Mammary epithelial cell (primary cell): ENCODE data around the gene EHD4.

Experiments
- EZH2 ChIP-seq: IDR thresholded peaks from 2 replicates; pipeline ENCODE4 v1.6.1; 2012; ENCODE audit warnings: low read length, inconsistent platforms, borderline replicate concordance
- TF ChIP-seq, protein P1 (sequence below), 2 donors: IDR thresholded peaks in 1 of 2; conservative IDR thresholded peaks in 1 of 2; 2 replicates each; pipeline ENCODE4 v1.5.1; 2011 to 2012; ENCODE audit warnings: inconsistent platforms in 2 of 2, low read length in 2 of 2, mild to moderate bottlenecking in 2 of 2, control low read depth in 1 of 2, low read depth in 1 of 2; ENCODE audit not compliant: insufficient read depth in 1 of 2; ENCODE audit errors: extremely low read depth in 1 of 2

DNA sequence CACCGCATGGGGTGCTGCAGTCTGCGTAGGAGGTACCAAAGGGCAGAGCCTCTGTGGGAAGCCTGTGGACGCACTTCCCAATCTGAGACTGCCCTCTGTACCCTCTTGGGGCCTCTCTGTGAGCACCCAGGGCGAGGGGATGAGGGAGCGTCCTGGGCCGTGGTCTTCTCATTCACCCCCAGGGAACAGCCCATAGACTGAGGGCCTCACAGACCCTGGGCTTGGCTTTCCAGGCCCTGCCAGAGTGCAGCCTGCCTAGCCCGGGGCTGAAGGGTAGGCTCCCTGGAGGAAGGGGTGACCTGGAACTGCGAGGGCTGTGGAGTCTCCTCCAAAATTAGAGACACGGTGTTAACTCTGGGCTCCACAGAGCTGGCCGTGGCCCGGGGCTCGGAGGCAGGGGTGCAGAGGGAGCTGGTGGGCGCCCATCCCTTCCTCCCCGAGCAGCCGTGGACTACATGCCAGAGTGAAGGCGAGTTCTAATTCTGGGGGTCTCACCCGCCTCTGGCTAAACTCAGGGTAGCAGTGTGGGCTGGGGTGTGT lies 78.0 kb downstream of the EHD4 start:
- TF ChIP-seq, protein P1, sequence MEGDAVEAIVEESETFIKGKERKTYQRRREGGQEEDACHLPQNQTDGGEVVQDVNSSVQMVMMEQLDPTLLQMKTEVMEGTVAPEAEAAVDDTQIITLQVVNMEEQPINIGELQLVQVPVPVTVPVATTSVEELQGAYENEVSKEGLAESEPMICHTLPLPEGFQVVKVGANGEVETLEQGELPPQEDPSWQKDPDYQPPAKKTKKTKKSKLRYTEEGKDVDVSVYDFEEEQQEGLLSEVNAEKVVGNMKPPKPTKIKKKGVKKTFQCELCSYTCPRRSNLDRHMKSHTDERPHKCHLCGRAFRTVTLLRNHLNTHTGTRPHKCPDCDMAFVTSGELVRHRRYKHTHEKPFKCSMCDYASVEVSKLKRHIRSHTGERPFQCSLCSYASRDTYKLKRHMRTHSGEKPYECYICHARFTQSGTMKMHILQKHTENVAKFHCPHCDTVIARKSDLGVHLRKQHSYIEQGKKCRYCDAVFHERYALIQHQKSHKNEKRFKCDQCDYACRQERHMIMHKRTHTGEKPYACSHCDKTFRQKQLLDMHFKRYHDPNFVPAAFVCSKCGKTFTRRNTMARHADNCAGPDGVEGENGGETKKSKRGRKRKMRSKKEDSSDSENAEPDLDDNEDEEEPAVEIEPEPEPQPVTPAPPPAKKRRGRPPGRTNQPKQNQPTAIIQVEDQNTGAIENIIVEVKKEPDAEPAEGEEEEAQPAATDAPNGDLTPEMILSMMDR (conservative IDR thresholded peaks at IDR 0.05 in 1 of 2, IDR thresholded peaks at IDR 0.05 in 1 of 2; ENCODE audit: extremely low read depth in 1 of 2, insufficient read depth in 1 of 2, low read depth in 1 of 2, low read length in 2 of 2) = peak in 1 of 2 donors; percentile 28
- no peak for TF ChIP-seq EZH2
